Skin of body (tissue), 2 donors: ENCODE measurements around the gene SLAMF7. TPM values are rescaled to one million over a fixed set of nuclear protein-coding genes. Genes with fewer than 3 reads are reported as not detected.
"Not testable (repeated sequence)": the region's sequence is repeated elsewhere in the genome, so short reads cannot be mapped to it uniquely, and the experiment has no call there.

Experiments
- DNase-seq: peaks from one replicate; lab custom pipeline; 2025; lab: John Stamatoyannopoulos, UW
- total RNA-seq: library from RNA; depleted of rRNA; stranded (reverse); fragments of >200 nt; gene quantifications from one replicate; pipeline ENCODE4 v1.2.3, GENCODE V29; 2014

SLAMF7 gene
- total RNA-seq: 0.49 TPM

GRCh38 chr1:160739098-160739511, at the start of gene SLAMF7:
SLAMF7 (plus strand) TSS chr1:160739247; CDS start chr1:160739302, 55 bp downstream.
- no peak for DNase-seq

DNA sequence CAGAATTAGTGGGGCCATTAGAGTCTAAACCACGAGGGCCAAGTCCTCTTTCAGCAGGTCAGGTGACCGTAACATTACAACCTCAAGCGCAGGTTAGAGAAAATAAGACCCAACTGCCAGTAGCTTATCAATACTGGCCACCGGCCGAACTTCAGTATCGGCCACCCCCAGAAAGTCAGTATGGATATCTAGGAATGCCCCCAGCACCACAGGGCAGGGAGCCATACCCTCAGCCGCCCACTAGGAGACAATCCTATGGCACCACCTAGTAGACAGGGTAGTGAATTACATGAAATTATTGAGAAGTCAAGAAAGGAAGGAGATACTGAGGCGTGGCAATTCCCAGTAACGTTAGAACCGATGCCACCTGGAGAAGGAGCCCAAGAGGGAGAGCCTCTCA, 46.7 kb upstream of the SLAMF7 start:
- DNase-seq: not testable (repeated sequence)

GRCh38 chr1:160702100-160702499, 36.9 kb upstream of the SLAMF7 start:
- DNase-seq: no peak

GRCh38 chr1:160704250-160704649, 34.8 kb upstream of the SLAMF7 start:
- DNase-seq: no peak

- DNase-seq: not testable (repeated sequence)
These were observed 33.8 kb upstream of the SLAMF7 start for GRCh38 chr1:160705212-160705621.

GRCh38 chr1:160705742-160706141, 33.3 kb upstream of the SLAMF7 start:
- no peak for DNase-seq

DNA sequence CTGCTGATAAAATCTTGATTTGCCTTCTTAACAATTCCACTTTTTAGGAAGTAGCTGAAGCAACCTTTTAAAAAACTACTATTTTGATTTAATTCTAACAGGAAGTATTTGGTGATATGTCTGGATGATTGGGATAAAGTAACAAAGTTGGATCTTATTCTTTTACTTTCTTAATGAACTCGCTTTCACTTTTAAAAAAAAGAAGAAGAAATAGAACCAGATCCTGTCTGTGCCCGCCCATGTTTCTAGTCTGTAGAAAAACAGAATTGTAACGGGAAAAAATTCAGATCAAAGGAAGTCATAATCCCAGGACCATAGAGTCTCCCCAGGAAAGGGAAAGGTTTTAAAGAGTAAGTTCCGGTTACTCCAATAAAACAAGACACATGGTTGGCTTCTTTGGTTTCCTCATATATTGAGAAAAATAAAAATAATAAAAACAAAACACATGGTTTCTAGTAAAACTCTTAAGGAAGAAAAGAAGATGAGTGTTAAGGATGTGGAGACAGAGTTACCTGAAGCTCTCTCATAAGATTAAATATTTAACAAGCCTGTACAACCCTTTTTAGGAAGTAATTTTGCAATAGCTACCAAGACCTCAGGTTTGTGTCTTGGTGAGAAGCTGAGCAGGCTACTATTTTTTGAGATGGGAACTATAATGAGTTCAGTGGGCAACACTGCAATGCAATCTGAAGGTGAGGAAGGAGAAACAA, 32.4 kb upstream of the SLAMF7 start:
- DNase-seq: no peak

- DNase-seq: no peak
These were observed 31.6 kb upstream of the SLAMF7 start for GRCh38 chr1:160707236-160708064.

DNA sequence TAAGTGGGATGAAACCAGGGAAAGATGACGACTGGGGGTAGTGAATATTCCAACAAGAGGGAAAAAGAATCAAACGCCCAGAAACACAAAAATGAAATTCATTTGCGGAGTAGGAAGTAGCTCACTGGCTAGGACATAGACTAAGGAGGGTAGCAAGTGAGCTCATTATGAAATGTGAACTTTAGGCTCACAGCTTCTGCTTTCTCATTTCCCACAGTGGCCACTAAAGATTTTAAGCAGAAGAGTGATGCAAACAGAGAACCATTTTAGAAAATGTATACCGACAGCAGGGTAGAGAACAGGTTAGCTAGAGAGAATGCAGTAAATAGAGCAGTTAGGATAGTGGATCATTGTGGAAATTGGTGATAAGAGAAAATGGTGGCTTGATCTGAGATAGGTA, 30.9 kb upstream of the SLAMF7 start:
- DNase-seq: no peak

DNA sequence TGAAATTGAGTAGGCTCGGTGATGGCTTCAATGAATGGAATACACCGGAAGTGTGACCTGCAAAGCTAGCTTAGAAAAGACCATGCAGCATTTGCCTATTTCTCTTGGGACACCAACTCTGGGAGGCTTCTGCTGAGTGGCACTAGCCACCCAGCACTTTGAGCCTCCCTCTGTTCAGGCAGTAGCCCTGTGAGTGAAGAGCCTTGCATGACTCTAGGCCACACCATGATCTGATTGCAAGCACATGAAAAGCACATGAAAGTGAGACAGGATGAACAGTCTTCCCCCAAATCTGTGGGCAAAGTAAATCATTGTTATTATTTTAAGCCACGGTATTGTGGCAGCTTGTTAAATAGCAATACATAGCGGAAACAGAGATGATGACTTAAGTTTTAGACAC, 30.2 kb upstream of the SLAMF7 start:
- DNase-seq: no peak

GRCh38 chr1:160709715-160710114, 29.3 kb upstream of the SLAMF7 start:
- no peak for DNase-seq

DNA sequence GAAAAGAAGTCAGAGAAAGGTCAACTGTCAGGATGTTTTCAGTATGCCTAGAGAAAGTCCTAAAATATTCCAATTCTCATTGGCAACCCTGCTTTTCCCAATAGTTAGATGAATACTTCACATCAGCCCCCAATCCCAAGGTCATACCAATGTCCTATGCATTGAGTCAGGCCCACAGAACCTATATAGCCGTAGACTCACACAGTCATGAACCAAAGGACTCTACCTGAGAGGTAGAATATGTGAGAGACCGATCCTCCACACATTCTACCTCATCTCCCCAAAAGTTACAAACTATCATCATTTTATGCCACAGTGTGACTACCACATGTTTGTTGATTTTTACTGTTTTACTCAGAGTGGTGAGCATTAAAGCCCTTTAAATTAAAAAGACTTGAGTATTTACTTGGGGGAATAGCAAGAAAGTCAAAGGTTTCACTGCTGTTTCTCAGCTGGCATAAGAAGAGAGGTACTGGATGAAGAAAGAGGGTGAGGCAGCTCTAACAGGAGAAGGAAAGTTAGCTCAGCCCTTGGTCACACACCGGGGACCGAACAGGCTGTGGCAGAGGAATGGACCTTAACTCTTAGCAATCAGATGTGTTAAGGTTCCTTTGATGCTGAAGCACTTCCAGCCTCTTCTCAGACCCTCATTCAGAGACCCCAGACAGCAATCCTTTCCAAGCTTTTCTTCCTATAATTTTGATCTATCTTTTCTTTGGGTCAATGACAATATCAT, 28.4 kb upstream of the SLAMF7 start:
- DNase-seq: no peak

DNA sequence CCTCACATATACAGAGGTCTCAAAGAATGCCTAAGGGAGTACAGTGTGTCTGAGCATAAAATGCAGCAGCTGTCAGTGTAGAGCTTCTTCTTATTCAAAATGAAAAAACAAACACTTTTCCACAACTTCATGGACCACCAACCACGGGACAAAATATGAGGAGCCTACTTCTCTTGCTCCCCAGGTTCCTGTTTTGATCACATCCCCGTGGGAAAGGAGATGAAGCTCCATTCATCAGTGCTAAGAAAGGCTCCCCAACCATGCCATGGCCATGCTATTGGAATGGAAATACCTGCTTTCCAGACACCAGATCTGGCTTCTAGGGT, 27.8 kb upstream of the SLAMF7 start:
- DNase-seq: no peak

DNA sequence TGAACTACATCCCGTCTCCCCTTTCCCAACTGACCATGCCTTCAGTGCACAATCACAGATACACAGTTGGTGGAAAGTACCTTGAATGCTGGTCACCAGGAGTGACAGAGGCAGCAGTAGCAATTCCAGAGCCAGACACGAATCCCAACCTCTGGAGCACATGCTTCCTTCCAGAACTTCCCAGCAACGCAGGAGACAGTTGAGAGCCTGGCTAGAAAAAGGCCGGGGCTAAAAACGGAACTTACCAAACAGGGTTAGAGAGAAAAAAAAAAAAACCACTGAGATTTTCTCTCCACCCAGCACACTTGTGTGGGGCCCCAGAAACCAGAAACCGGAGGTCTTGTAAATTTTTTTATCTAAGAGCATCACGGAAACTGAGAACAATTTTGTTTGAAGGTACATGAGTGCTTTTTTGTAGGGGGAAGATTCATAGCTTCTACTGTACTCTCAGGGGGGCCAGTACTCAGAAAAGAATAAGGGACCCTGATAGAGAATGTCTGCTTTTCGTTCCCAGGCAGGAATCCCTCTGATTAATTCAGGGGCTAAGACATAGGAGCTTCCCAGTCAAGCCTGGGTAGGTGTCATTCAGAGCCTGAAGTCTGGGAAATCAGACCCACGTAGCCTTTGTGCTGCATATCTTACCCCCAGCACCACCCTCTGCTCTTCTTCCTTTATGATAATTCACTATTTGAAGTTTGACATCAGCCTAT, 27.3 kb upstream of the SLAMF7 start, which contains the start of gene CD48:
Gene CD48 (minus strand): TSS at position 221 of the 710 bp plus-strand sequence. CDS start 59 bp downstream, at position 162.
- no peak for DNase-seq

- not testable (repeated sequence) for DNase-seq
These were observed 26.4 kb upstream of the SLAMF7 start for GRCh38 chr1:160712525-160713080.

- no peak for DNase-seq
These were observed 25.9 kb upstream of the SLAMF7 start for GRCh38 chr1:160713161-160713560.

GRCh38 chr1:160714034-160714648, 24.9 kb upstream of the SLAMF7 start:
- DNase-seq: not testable (repeated sequence)

DNA sequence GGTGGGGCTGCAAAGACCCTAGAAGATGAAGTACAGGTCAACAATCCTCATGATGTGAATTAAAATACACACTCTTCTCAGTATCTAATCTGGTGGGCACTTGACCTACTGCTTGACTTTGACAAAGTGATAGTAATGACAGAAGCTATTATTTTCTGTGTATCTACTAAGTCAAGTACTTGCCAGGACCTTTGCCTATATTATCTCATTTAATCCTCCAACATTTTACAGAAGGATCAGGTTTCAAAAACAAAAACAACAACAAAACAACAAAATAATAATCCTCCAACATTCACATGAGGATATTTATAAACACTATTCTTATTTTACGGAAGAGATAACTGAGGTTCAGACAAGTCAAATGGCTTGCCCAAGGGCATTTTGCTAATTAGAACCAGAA, 23.0 kb upstream of the SLAMF7 start:
- DNase-seq: no peak

DNA sequence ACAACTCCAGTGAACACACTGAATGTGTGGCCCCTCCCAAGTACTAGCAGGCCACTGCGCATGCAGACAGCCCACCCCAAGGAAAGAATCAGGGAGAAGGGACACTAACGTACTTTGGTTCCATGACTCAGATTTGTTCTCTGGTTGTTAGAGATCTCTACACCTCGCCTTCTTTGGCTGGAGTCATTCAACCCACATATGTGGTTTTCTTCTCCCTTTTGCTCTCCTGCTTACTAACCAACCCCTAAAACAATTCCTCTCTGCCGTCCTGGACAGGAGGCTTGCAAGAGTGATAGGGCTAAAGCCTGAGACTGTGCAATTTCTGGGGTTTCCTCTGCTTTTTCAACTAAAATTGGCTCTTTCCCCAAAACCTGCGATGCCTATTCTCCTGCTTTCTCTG, 21.7 kb upstream of the SLAMF7 start:
- DNase-seq: no peak

GRCh38 chr1:160718210-160718609, 20.8 kb upstream of the SLAMF7 start:
- no peak for DNase-seq
